ENCODE data around the gene ACSL1.

The ACSL1 gene, protein sequence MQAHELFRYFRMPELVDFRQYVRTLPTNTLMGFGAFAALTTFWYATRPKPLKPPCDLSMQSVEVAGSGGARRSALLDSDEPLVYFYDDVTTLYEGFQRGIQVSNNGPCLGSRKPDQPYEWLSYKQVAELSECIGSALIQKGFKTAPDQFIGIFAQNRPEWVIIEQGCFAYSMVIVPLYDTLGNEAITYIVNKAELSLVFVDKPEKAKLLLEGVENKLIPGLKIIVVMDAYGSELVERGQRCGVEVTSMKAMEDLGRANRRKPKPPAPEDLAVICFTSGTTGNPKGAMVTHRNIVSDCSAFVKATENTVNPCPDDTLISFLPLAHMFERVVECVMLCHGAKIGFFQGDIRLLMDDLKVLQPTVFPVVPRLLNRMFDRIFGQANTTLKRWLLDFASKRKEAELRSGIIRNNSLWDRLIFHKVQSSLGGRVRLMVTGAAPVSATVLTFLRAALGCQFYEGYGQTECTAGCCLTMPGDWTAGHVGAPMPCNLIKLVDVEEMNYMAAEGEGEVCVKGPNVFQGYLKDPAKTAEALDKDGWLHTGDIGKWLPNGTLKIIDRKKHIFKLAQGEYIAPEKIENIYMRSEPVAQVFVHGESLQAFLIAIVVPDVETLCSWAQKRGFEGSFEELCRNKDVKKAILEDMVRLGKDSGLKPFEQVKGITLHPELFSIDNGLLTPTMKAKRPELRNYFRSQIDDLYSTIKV

DNA sequence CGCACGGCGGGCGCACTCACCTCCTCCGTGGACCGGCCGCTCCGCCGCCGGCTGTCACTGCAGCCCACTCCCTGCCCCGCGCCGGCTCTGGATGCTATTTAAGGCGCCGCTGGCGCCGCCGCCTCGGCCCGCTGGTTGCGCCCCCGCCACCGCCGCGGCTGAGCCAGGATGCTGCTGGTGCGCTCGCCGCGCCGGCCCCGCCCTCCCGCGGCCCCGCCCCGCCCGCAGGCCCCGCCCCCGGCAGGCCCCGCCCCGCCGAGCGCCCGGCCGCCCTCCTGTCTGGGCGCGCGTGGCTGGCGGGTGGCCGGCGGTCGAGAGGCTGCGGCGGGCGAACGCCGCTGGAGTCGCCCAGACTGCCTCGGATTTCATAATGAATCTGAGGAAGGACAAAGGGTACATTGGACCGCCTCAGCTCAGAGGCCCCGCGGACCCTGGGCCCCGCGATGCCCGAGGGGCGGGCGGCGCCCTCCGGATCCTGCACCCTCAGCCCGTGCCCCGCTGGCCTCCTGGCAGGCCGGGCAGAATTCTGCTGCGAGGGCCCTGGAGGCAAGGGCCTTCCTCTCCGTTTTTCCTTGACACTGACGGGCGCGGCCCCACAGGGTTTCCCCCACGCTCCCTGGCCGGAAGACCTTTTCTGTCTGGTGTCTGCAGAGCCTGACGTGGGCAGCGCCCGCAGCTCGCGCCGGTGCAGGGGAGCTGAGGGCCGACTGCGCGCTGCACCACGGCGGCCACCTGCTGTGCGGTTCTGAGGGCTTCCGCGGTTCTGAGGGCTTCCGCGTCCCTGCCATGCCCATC lies at the start of gene ACSL1:
Gene ACSL1, minus strand, starts transcription at position 73 of the 795 bp plus-strand sequence. CDS start 22,454 bp downstream, outside the sequence.
- peak; percentile 80 to 86 for DNase-seq

DNA sequence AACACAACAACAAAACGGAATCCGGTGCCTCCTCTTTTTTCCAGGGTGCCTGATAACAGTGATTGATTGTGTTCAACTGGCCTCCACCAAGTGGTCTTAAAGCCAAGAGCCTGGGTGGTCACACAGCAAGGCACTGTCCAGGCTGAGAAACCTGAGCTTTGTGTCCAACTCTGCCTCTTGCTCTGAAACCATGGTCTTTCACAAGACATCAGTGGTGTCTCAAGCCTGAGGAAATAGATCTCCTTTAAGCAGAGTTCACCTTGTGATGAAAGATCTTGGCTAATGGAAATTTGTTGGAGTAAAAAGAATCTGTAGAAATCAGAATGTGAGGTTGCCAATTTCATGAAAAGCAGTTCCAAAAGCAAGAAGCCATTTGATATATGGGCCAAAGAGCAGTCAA lies 47.3 kb upstream of the ACSL1 start:
- DNase-seq = no peak

DNA sequence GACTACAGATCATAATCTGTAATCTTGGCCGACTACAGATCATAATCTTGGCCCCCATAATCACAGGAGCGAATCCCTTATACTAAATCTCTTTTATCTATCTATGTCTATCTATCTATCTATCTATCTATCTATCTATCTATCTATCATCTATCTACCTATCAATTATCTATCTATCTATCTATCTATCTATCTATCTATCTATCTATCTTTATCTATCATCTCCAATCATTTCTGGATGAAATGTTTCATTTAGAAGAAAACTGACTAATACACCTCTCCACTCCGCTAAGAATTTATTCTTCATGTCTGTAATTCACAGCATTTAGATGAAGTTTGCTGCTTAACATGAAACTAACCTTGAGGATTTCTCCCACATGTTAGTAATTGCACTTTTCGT lies 45.0 kb upstream of the ACSL1 start:
- no peak for DNase-seq

DNA sequence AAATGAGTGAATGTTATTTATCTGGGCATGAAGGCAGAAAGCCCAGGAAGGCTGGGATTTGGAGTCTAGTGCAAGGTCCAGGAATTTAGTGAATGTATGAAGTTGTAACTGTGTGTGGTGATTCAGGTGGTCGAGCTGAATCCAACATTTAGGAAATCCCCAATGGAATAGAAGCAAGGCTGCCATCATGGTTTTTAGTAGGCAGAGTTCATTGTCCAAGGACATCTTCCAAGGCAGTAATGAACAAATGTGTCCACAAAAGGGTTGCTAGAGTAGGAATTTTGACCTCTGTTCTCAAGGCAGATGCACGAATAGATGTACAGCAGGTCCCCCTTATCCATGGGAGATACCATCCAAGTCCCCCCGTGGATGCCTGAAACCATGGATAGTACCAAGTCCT lies 42.9 kb upstream of the ACSL1 start:
- no peak for DNase-seq

DNA sequence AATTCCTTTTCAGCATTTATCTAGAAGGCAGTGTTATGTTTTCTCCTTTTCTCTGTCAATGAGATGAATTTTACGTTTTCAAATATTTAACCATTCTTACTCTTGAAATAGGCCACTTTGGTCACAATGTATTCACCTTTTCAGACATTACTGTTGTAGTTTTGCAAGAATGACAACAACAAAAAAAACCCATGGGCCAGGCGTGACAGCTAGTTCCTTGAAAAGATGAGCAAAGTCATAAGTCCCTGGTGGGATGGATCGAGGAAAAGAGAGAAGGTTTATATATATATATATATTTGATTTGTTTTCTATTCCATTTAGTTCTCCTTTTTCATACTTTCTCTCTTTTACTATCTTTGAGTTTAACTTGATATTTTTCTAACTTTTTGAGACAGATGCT lies 38.1 kb upstream of the ACSL1 start:
- DNase-seq = no peak

DNA sequence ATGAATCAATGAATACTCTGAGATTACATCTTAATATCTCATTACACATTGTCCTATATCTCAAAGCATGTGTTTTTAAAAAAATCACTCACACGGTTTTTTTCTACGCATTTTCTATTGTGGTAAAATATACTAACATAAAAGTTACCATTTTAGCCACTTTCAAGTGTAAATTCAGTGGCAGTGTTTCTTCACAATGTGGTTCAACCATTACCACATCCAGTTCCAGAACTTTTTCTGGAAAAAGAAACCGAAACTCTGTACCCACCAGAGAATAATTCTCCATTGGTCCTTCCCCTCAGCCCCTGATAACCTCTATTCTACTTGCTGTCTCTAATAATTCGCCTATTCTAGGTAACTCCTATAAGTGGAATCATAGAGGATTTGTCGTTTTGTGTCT lies 35.3 kb upstream of the ACSL1 start:
- DNase-seq = no peak

DNA sequence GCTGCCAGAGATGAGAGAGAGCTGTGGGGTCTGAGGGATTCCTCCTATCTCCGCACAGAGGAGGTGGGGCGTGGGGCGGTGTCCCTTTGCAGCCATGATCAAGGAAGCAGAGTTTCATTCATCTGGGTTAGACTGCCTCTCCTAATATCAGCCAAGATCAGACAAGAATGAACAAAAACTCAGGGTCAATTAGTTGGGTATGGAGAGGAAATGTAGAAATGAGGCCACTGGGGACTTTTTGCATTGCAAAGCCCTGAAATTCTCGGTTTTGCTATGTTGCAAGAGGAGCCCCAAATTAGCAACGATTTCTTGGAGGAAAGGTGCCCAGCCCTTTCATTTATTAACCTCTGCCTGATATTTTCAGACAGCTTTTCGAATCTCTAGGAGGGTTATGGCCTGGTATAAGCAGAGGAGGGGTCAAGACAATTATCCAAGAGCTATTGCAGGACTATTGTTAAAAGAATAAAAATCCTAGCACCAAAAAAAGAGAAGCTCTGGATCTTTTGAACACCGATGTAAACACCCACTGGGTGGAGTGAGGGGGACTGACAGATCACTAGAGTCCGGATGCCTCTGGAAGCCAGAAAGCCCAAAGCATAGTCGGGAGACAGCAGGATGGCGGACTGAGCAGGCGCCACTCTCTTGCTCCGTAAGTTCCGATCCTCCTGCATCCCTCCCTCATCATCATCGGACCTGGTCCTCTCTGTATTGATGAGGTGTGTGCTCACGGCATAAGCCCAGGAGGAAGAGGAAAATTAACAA lies 34.4 kb upstream of the ACSL1 start:
- no peak for DNase-seq

DNA sequence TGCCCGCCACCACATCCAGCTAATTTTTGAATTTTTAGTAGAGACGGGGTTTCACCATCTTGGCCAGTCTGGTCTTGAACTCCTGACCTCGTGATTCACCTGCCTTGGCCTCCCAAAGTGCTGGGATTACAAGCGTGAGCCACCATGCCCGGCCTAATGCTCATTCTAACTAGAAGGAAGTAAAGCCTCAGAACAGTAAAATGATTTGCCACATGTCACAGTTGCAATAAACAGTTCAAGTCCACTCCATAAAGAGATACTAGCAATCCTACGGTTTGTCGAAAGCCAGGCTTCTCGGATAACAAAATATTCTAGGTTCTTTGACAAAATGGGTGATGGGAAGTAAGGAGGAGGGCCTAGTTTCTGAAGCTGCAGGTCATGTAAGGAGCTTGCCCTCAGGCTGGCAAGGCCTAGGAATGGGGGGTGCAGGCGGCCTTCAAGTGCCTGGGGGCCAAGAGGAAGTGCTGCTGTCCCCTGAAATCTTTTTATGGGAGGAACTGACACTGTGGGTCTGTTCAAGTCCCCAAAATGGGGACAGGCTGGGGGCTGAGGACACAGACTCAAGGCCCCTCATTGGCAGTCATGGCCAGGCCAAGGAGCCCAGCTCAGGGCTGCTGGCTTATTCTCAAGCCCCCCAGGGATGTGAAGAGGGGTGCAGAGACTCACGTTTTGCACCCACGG lies 31.8 kb upstream of the ACSL1 start:
- no peak for DNase-seq

DNA sequence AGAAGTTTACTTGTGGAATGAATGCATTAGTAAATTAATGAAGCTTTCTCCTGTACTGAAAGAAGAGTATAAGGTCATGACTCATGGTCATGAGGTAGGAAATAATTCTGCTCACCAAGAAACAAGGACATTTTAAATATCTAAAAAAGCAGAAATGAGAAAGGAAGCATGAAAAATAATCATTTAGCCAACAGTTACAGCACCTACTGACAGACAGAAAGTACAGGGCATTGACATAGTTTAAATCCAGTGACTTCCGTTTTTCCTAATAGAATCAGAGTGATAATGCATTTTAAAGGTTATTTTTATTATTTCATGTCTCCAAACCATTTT lies 30.5 kb upstream of the ACSL1 start:
- no peak for DNase-seq

DNA sequence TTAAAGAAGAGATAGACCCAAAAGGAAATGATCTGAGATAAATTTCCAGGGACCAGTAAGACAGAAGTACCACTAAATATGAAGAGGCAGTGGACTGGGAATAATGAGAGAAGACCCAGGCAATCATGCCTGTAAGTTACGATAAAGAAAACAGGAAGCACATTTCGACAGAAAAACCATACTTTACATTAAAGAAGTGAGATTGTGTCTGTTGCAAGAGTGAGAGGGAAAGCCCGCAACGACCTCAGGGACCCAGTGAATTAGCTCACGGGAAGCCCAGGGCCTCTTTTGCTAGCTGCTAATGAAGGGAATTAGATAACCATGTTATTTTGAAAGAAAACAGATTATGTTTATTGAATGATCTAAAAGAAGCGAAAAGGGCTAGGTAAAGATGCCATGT lies 28.9 kb upstream of the ACSL1 start:
- DNase-seq = no peak

DNA sequence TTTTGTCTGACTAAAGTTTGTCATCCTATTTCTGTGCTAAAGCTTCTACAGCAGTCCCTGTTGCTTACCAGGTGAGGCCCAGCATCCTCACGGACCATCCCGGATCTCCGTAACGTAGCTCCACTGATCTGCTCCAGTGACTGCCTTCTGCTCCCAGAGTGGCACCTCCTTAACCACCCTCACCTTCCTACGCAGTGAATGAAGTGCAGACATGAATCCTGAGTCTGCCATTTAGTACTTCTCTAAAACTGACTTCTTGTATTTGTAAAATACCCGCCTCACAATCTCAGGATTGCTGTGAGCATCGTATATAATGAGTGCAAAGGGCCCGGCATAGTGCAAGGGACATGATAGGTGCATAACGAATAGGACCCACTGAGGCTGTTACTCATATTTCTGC lies 27.7 kb upstream of the ACSL1 start:
- DNase-seq = no peak

DNA sequence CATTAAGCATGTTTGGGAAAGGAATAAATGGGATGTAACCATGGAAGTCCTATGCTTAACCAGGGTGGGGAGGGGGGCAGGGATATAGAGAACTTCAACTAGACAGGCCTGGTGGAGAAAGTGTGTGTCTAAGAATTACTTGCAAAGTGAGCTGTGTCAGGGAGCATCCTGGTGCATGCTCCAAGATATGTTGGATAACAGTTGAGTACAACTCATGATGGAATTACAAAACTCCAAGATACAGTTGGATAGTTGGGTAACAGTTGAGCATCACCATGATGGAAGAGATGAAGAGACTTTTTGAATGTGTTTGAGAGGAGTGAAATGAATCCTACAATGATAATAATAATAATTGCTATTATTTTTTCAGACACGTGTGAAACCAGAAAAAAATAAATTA lies 26.1 kb upstream of the ACSL1 start:
- no peak for DNase-seq

DNA sequence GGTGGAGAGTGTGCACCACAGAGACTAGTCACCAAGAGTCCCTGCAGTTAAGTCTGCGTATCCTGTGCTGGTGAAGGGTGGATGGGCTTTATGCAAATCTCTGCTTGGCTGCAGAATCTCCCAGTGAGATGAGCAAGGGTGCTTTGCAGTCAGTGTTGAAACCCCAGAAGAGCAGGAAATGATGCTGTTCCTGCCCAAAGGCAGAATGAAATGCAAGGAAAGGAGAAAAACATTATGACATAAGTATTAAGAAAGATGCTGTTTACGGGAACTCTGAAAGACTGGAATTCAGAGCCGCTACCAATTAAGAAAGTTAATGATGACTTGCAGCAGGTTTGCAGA lies 25.4 kb upstream of the ACSL1 start:
- DNase-seq = no peak

DNA sequence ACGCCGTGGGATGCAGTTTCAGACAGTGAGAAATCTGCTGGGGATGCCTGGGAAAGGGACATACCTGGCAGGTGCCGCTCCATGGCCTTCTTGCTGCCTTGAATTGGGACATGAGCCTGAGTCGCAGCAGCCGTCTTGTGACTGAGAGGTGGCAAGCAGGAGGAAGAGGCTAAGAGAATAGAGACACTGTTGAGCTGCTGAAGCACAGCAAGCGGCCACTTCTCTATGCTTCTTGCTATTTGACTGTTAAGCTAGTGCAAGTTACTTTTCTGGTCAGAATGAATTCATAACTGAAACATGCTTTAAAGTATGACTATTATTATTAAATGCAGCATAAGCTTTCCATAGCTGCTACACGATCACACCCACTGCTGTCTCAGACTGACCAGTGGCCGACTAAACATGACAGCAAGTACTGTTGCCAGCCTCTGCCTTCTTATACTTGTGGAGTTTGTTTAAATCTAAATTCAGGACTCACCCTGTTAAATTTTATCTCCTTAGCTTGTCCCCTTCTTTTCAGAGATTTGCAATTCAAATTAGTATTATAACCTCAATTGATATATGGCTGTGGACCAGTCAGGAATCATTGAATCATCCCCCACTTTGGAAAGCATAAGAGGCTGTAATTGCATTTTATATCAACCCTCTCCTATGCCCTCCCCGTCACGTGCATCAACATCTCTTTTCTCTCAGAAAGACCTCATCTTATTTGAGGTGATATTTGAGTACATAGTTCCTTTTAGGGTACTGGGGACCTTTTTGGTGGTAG lies 24.8 kb upstream of the ACSL1 start:
- DNase-seq = no peak

DNA sequence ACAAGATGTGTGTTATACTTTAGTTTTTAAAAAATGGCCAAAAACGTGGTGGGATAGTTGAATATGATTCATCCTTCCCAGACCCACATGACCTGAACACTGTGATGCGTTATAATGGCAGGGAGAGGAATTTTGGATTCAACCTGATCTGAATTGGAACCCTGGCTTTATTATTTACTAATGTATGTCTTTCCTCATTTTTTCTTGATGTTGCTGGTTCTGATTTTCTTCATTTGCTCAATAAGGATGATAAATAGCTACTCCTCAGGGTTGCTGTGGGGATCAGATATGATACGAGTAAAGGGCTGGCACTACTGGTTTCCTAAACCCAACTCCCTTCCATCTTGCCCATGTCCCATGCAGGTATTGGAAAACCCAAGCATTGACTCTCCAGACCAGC lies 24.2 kb upstream of the ACSL1 start:
- DNase-seq = no peak

DNA sequence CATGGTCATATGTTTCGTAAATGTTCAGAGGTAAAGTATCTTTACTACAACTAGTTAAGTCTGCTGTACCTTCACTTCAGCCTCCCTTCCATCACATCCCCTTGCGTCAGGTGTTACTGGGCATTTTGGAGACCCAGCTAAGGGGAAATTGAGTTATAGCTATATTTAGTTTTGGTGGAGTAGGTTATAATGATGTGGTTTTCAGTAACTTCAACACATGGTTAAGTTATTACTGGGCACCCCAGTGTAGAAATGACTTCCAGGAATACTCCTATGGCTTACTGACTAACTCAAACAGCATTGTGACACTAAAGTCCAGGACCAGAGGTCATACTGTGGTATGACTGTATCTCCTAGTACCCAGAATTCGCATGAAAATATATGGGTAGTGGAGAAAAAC lies 23.4 kb upstream of the ACSL1 start:
- no peak for DNase-seq

DNA sequence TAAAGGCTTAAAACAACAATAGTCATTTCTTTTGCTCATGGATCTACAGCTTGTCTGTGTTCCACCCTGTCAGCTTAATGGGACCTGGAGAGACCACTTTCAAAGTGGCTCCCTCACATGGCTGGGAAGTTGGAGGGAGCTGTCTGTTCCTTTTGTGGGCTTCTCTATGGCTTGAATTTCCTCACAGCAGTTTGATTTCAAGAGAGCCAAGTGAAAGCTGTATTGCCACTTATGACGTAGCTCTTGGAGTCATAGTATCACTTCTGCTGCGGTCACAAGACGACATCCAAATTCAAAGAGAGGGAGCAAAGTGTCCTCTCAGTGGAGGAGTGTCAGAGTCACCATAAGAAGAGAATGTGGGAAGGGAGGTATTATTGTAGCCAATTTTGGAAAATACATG lies 22.7 kb upstream of the ACSL1 start:
- DNase-seq = no peak

DNA sequence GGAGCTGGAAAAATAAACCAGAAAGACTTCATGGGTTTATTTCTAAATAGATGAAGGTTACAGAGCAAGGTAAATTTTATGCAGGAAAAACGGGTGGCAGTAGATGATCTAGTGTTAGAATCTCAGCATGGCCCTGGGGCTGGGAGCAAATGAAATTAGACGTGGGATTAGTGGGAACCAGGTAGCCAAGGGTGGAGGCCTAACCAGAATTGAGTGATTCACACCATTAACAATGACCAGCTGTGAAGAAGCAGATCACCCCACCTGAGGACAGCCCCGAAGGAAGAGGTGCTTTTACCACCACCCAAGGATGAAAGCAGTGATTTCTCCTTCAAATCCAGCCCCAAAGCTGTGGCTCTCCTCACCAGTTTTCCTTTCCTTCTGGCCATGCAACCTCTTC lies 20.8 kb upstream of the ACSL1 start:
- DNase-seq = no peak

DNA sequence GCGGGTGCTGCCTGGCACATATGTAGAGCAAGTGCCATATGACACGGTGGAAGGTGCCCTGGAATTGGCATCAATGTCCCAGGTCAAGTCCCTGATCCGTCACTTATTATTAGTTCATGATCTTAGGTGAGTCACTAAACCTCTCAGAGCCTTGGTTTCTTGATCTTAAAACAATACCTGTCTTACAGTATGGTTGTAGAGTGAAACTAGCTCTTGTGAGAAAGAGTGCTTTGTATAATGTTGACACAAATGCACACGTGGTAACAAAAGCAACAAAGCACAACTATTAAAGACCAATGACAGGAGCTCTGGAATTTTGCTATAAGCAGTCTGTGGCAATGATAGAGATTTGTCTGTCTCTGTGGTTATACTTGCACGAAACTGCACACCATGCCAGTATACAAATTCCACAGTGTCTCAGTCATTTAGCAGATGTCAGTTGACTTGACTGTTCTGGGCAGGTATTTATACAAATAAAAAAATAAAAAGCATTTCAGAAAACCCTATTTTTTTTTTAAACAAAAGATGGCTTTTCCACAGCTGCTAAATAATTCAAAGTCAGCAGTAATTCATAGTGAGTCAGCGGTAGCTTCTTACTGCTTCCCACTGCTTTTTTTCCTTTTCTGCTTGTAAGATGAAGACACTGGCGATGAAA lies 19.7 kb upstream of the ACSL1 start:
- DNase-seq = no peak

DNA sequence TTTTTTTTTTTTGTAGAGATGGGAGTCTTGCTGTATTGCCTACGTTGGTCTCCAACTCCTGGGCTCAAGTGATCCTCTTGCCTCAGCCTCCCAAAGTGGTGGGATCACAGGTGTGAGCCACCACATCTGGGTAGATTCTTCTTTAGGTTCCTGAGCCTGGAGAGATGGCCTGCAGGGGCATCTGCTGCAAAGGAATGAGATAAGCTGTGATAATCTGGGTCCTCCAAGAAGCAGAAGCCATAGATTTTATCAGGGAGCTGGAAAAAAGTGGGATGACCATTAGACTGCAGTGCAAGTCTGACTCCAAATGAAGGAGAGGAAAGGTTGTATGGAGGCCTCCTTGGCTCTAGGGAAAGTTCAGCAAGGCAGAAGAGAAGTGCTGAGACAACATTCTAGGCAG lies 19.0 kb upstream of the ACSL1 start:
- no peak for DNase-seq

DNA sequence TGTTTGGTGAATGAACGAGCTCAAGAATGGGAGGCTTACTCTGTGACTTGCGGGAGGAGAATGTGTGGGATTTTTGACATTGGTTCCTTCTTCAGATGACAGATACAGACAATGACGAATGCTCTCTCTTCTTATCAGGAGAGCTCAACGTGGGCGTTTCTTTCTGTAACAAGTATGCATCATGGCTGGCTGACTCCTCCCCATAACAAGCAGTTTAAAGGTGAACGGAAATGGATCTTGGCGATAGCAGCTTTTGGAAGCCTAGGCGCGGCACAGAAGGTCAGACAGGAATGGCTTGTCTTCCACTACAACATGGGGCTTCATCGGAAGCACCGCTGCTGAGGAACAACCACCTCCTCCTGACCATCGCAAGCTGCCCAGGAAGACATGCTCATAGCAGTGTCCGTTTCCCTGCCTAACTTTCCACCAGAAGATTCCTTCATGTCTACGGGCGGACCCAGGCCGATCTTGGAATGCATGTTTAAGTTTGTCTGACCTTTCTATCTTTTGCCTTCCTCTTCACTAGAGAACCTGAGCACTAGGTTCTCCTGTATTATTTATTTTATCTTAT lies 18.3 kb upstream of the ACSL1 start:
- peak in 1 of 2 experiments; percentile 41 for DNase-seq

Measured in activated T-cell treated with anti-CD3 and anti-CD28 coated beads, Interleukin-2, amount 50 U/mL, for 48 hours (primary cell).